A172 (cell line): ENCODE results near the gene ACSM2B. TPM values are rescaled to one million over a fixed set of nuclear protein-coding genes. Genes with fewer than 3 reads are reported as not detected.
"Not testable (repeated sequence)": the region's sequence is repeated elsewhere in the genome, so short reads cannot be mapped to it uniquely, and the experiment has no call there.

Experiments
- DNase-seq: peaks from one replicate; pipeline ENCODE4 v3.0.0-alpha.2; 2015; ENCODE audit warnings: low spot score
- total RNA-seq: library from RNA; depleted of rRNA; stranded (reverse); fragments of >200 nt; shearing (Covaris generic); gene quantifications from 2 replicates; pipeline ENCODE4 v1.2.3, GENCODE V29; 2014

ACSM2B gene
- total RNA-seq, 1 experiment from 2014 or later, result not detected

DNA sequence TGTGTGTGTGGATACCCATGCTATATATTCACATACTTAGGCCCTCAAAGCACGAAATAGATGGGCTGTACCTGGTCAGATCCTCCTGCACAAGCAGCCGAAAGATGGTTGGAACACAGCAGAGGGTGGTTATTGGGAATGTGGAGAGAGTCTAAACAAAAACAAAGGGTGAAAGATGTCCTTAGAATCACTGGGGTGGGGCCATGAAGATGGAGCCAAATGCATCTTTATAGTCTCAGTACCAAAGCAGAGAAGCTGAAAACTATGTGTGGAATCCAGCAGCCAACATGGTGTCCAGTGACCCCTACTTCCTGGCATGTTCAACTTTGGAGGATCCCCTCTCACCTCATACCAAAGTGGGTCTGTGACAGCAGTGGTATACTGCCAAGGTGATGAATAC, 19.5 kb upstream of the ACSM2B start:
- DNase-seq, result not testable (repeated sequence)

DNA sequence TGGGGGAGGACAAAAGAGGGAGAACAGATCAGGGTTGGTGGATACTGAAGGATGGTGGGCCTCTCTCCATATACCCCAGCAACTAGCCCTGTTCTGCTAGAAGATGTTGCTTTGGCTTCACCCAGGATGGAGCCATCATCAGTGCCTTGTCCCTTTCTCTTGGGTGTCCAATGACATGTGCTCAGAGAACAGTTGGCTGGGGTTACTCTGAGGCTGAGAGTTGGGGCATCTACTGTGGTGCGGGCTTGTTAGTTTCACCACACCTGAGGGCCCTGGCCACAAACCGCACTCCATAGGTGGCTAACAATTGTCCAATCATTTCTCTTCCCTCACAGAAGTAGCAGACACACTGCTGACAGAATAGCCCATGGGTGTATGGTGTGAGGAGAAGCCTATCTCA, 18.9 kb upstream of the ACSM2B start:
- DNase-seq, result not testable (repeated sequence)

DNA sequence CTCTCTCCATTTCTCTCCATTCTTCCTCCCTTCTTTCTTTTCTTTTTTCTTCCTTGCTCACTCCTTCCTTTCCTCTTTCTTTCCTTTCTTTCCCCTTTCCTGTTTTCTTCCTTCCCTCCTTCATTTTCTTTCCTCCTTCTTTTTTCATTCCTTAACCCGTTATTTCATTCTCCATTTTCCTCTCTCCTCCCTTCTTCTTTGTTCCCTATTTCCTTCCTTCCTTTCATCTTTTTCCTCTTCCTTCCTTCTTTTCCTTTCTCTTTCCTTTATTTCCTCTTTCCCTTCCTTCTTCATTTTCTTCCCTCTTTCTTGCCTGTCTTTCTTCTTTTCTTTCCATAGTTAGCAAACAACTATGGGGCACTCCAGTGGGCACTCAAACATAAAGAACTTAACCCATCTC, 16.6 kb upstream of the ACSM2B start:
- not testable (repeated sequence) for DNase-seq

DNA sequence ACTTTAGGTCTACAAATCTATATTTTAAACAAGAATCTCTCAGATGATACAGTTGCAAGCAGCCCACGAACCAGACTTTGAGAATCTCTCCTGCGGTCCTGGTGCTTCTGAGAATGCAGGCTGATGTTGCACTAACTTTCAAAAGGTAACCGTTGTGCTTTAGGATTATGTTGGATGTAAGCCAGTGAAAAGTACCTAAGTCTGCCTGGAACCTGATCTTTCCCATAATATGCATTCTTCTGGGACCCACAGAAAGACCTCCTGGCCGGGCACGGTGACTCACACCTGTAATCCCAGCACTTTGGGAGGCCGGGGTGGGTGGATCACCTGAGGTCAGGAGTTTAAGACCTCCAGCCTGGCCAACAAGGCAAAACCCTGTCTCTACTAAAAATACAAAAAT, 13.3 kb upstream of the ACSM2B start:
- DNase-seq, result not testable (repeated sequence)

DNA sequence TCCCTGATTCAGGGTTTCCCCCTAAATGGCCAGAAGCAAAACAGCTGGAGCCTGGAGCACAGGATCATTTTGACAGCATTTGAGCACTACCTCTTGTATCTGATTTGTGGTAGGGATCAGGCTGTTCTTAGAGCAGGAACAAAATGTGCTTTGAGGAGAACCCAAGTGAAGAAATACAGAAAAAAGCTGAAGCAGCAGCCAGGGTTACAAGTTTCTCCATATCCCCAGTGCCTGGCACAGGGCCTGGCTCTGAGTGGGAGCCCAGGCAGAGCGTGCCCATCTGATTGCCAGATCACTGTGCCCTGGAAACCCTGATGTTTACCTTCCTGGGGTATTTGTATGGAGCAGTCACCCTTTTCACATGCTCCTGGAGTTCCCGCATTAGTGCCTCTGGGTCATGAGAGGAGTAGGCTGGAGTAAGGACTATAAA, 11.5 kb upstream of the ACSM2B start:
- not testable (repeated sequence) for DNase-seq

DNA sequence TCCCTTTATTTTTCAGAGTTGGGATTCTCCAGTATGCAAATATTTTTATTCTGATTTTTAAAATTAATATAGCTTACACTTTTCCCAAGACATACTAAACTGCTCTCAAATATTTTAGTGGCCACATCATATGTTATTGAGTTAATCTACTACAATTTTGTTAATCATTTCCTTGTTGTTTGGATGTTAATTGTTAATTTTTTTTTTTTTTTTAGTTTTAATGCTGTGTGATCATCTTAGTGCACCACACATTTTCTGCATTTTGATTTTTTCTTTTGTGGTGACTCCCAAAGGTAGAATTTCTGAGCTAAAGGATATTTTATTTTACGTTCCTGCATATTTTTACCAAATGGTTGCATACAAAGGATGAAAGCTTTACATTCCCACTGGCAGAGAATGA, 10.5 kb upstream of the ACSM2B start:
- not testable (repeated sequence) for DNase-seq

DNA sequence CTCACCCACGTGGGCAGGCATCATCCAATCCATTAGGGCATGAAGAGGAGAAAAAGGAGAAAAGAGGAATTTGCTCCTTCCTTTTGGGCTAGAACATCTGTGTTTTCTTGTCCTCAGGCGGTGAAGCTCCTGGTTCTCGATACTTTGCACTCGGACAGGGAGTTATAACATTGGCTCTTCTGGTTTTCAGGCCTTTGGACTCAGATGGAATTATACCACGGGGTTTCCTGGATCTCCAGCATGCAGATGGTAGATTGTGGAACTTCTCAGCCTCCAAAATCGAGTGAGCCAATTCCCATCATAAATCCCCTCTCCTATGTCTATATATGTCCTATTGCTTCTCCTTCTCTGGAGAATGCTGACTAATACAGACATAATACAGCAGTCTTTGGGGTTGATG, 9.9 kb upstream of the ACSM2B start:
- not testable (repeated sequence) for DNase-seq

DNA sequence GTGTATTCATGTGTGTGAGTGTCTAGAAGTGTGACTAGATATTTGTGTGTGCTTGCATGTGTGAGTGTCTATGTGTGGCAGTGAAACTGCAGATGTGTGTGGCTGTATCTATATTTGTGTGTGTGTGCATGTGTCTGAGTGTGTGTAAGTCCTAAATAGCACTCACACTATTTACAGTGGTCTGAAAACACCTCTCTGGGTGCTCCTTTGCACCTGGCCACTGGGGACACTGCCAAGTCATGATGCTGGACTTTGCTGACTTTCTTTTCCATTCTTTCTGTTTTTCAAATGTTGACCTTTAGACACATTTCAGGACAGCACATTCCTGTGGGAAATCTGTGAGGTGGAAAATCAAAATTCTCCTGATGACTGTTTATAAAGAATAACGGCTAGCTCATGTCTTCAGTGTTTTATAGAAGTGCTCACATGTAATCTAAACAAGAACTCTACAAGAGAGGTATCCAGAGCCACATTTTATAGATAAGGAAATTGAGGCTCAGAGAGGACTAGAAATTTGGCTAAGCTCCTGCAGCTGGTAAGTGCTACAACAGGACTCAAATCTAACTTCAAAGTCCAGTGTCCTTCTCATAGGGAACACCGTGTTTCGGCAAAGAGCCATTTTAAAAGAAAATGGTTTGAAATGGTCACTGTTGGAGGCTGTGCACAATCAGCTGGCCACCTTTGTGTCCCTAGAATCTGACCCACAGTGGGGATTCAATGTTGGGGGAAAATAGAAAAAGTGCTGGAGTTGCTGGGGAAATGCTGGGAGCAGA, 4.5 kb upstream of the ACSM2B start:
- not testable (repeated sequence) for DNase-seq

DNA sequence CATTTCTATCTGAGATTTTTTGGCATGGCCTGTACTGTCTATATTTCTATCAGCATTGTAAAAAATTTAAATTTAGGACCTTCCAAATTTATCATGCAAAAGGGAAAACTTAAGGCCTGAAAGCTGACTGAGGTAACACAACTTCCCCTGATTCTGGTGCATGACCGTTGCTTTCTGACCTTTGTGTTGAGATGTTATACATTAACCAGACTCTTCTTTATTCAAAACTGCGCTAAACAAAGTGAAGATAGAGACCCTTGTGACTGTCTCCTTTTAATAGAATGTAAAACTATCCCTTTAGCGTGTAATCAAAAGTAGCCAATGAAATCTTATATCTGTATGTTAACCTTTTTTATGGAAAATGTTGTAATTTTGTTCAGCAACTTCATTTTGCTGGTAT, 1.9 kb upstream of the ACSM2B start:
- not testable (repeated sequence) for DNase-seq

DNA sequence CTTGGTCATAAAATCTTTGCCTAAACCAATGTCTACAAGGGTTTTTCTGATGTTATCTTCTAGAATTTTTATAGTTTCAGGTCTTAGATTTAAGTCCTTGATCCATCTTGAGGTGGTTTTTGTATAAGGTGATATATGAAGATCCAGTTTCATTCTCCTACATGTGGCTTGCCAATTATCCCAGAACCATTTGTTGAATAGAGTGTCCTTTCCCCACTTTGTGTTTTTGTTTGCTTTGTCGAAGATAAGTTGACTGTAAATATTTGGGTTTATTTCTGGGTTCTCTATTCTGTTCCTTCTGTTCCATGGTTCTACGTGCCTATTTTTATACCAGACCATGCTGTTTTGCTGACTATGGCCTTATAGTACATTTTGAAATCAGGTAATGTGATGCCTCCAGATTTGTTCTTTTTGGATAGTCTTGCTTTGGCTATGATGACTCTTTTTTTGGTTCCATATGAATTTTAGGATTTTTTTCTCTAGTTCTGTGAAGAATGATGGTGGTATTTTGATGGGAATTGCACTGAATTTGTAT, 7.0 kb downstream of the ACSM2B start:
- DNase-seq, result not testable (repeated sequence)

DNA sequence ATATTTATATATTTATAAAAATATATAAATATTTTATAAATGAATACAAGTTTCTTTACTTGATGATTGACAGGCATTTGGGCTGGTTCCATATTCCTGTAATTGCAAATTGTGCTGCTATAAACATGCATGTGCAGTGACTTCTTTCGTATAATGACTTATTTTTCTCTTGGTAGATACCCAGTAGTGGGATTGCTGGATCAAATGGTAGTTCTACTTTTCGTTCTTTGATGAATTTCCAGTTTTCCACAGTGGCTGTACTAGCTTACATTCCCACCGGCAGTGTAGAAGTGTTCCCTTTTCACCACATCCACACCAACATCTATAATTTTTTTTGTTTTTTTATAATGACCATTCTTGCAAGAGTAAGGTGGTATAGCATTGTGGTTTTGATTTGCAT, 7.8 kb downstream of the ACSM2B start:
- DNase-seq, result no peak

DNA sequence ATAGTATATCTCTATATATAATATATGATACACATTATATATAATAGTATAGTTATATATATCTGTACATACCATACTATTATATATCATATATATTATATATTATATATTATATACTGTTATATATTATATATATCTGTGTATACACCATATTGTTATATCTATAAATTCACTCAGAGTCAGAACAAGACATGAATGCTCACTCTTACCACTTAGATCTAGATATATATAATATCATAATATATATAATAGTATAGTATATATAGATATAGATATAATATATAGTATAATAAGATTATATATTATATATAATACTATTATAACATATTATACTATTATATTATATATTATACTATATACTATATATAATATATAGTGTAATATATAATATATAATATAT, 9.3 kb downstream of the ACSM2B start:
- no peak for DNase-seq

DNA sequence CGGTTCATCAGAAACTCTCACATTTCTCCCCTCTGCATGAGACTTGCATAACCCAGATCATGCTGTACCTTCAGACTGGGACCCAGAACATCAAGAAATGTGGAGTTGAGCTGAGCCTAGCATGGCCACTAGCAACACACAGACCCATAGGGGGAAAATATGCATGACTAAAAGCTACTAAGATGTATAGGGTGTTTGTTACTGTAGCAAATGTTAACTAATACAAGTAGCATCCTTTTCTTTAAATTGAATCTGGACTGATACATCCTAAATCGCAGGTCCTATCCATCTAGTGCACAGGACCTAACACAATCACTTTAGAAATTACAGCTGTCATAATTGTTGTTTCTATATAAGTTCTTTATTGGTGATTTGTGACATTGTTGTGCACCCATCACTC, 10.8 kb downstream of the ACSM2B start:
- not testable (repeated sequence) for DNase-seq

DNA sequence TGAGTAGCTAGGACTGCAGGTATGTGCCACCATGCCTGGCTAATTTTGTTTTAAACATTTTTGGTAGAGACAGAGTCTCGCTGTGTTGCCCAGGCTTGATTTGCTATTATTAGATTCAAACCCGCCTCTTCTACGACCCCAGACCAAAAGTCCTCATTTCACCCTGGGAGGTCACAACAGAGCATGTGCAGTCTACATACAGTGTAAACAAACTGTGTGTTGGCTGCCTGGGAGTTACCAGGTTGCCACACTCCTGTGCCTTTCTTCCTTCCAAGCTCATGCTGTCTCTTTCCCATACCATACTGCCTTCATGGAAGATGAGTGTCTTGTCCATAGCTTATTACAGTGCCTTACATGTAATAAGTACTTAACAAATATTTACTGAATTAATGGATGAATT, 11.9 kb downstream of the ACSM2B start:
- DNase-seq, result not testable (repeated sequence)

DNA sequence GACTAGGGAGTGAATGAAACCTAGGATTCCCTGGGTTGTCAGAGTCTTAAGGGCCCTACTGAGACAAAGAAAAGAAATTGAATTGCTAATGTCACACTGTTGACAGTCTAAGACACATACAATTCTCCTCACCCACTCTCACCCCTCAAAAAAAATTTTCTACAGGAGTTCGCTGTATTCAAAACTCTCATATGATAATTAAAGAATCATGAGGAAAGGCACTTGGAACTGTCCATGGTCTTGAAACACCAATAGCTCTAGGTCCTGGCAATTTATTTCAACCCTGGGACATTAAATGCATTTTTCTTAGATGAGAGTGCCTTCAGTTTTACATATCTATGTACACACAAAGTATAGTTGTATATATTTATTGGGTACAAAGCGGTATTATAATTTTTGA, 20.5 kb downstream of the ACSM2B start:
- not testable (repeated sequence) for DNase-seq

DNA sequence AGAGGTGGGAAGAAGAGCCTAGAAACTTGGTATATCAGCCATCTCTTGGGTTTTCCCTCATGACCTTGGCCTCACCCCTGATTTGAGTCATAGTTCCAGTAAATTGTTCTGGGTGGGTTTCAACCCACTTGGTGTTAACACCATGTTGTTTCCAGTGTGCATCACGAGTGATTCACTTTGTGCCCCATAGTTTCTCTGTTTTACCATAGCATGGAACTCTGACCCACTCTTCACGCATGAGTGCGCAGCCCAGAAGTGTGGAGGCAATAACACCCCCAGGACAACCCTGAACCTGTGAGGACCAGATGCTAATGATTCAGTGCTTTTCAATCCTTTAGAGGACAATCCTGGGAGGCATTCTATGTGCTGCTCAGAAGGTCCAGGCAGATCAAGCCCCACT, 21.5 kb downstream of the ACSM2B start:
- DNase-seq, result not testable (repeated sequence)

DNA sequence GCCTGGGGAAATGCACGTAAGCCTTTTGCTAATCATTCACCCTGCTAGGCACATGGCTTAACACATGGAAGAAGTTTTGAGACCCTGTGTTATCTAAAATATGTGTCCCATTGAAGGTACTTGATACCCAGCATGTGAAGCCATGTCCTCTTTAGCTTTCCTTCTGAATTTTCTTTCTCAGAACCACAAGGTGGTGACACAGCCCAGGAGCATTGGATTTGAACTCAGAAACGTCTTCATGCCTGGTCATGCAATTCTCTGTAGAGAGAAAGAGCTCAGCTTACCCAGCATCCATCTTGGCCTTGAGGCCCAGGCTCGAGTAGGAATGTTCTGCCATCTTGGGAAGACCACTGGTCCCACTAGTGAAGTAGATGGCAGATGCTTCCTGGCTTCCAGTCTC, 22.7 kb downstream of the ACSM2B start:
- not testable (repeated sequence) for DNase-seq

DNA sequence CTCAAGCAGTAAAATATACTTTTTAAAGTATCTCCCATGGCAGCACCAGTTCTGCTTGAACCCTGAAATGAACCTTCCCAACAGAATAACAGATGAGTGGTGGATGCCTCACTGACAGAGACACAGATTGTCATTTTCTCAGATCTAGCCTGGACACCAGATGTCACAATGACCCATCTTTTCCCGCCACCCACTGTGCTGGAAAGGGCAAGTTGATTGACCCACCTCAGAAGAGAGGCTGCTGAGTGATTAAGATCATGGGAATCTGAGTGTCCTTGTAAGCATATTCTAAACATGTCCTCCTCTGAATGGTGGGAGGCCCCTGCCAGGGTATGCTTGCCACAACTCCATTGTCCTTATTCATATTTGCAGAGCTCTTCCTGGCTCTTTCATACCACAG, 29.2 kb downstream of the ACSM2B start:
- DNase-seq, result not testable (repeated sequence)

DNA sequence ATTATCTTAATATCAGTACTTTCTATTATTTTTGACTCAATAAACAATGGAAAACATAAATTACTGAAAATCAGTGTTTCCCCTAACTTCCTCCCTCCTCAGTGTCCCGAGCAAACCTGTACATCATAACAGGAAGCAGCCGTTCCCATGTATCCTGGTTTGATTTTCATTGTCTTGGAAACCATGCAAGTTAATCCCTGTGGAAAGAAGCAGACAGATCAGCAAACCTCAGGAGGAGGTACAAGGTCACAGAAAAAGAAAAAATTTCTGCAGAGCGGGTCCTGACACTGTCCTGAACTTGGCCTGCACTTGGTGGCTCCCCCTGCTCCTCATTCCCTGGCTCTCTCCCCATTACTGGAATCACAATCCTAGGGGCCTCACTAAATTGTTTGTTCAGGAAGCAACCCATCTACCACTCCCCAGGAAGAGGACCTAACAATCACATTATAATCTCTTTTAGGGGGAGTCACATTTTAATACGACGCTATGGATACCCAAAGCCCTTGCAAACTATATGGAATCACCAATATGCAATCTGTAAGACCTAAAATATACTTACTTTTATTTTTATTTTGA, 29.8 kb downstream of the ACSM2B start:
- DNase-seq, result not testable (repeated sequence)

DNA sequence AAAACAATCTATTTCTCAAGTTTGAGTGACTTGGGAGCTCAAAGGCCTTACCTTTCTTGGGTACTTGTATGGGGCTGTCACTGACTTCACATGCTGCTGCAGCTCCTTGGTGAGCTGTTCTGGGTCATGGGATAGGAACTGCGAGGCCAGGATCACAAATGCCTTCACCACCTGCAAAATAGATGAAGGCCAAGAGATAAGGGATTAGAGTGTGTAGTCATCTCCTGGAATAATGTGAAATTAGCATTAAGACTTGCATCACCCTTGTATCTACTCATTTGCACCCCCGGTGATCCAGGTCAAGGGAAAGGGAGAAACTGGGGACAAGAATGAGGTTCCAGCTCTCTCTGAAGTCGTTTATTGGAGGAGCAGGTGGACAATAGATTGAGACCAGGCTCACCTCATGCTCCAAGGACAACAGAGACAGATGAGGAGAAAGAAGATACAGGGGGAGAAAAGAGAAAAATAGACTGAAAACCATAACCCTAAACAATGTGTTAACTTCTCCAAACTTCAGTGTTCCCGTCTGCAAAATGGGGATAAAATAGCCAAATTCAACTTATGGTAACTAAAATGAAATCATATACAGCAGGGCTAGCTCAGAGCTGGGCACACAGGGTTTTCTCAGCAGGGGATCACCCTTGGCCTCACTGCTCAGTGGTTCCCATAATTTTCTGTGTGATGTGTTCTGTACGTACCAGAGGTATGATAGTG, 35.4 kb downstream of the ACSM2B start:
- not testable (repeated sequence) for DNase-seq

DNA sequence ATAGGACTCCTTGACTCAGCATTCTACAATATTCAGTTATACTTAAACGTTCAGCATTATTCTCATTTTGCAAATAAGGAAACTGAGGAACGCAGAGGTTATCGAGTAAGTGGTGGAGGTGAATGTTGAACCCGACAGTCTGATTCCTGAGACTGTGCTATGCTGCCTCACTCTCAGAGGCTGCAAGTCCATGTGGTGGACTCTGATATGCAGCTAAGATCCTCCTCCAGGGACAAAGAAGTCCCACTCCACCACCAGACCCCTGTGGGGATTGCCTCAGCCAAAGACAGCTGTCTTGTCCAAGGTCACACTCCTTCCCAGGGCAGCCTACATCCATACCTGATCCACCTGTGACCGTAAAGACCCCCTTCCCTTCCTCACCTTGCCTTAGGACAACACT, 37.5 kb downstream of the ACSM2B start:
- no peak for DNase-seq

DNA sequence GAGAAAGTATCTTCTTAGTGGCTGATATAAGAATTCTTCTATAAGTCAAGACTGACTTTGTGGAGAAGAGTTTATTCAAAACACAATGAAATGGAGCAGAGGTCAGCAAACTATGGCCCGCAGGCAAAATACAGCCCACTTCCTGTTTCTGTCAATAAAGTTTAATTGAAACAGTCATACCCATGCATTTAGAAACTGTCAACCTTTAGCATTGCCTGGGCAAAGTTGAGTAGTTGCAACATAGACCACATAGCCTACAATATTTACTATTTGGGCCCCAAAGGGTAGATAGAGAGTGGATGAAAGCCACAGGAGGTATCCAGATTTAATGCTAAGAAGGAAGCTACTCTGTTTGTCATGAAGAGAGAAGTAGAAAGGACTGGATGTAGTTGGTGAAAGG, 38.0 kb downstream of the ACSM2B start:
- DNase-seq, result no peak

DNA sequence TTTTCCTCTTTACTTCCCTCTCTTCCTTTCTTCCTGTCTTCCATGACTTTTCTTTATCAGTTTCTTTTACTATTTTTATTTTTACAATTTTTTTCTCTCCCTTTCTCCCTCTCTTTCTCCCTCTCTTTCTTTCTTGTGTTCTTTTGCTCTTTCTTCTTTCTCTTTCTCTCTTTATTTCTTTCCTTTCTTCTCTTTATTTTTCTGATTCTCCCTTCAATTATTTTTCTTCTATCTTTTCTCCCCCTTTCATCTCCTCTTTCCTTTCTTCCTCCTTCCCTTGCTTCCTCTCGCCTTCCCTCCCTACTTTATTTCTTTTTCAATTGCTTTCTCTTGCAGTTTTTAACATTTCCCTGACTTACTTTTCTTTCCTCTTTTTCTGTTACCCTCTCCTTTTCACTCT, 39.5 kb downstream of the ACSM2B start:
- DNase-seq, result not testable (repeated sequence)
